Hepatocyte (in vitro differentiated cells): ENCODE results near the gene OMA1.

Source experiments
- CTCF ChIP-seq: fragments of 200-600 bp; sonication (generic); IDR thresholded peaks from 2 replicates; pipeline ENCODE4 v1.5.1; 2016; ENCODE audit warnings: antibody characterized with exemption, mild to moderate bottlenecking; ENCODE audit not compliant: poor library complexity
- EZH2 ChIP-seq: fragments of 200-600 bp; sonication (generic); IDR thresholded peaks from 2 replicates; pipeline ENCODE4 v1.6.1; 2016; ENCODE audit warnings: antibody characterized with exemption, mild to moderate bottlenecking, borderline replicate concordance

- TF ChIP-seq CTCF (no peak), EZH2 (no peak)
These were observed 38.6 kb upstream of the OMA1 start for GRCh38 chr1:58585166-58585565.
